HepG2 (cell line): ENCODE results near the gene FMO1. TPM values are rescaled to one million over a fixed set of nuclear protein-coding genes. Genes with fewer than 3 reads are reported as not detected.

Experiments
- ATAC-seq: fragments of 200-7000 bp; cut with Tn5 transposase; 3 replicates; pipeline ENCODE4 v1.9.1; 2020; ENCODE audit warnings: mild to moderate bottlenecking, moderate library complexity
- BruUV-seq: library from RNA; stranded (reverse); fragments of 400-500 nt; replicated peaks from 2 replicates; lab custom pipeline; 2021; lab: Mats Ljungman, UMichigan
- CTCF ChIA-PET: fragments of 300-600 bp; formaldehyde crosslinking; extraction: SDS; loops from one replicate; lab custom pipeline; 2021; ENCODE audit warnings: low total read pairs, inconsistent platforms, low intra/inter-chr PET ratio; lab: Yijun Ruan, JAX
- POLR2A ChIA-PET: fragments of 350-600 bp; sonication (Branson Sonifier 250); formaldehyde crosslinking; loops from one replicate; lab custom pipeline; 2020; ENCODE audit warnings: antibody characterized with exemption, inconsistent platforms; lab: Yijun Ruan, JAX
- DNase-seq: peaks from one replicate; pipeline ENCODE4 v3.0.0-alpha.2; 2015; ENCODE audit warnings: low spot score
- FAIRE-seq: peaks from 3 replicates; lab custom pipeline; 2011; peaks lifted over from hg19 to GRCh38; lab: Jason Lieb, UNC
- H2AFZ ChIP-seq: one replicate; pipeline ENCODE4 v1.6.1; 2011; ENCODE audit warnings: low read length, inconsistent platforms
- H3K27ac ChIP-seq: fragments of 300-600 bp; 3 replicates; pipeline ENCODE4 v1.8.0; 2011; ENCODE audit warnings: mixed run types, mild to moderate bottlenecking, mixed read lengths, low read length, inconsistent platforms; ENCODE audit not compliant: insufficient read depth; ENCODE audit errors: extremely low read length
- H3K27me3 ChIP-seq, 2 experiments: fragments of 200-600 bp in 1 of 2; 2 replicates in 1 of 2; 3 replicates in 1 of 2; pipeline versions ENCODE4 v1.6.0 to v1.8.0; 2011; ENCODE audit warnings: low read length in 2 of 2, mild to moderate bottlenecking in 2 of 2, moderate library complexity in 2 of 2, inconsistent platforms in 1 of 2; ENCODE audit not compliant: insufficient read depth in 2 of 2, control insufficient read depth in 1 of 2
- H3K36me3 ChIP-seq, 2 experiments: fragments of 200-600 bp in 1 of 2; replicated peaks in 1 of 2; 2 replicates in 1 of 2; 3 replicates in 1 of 2; pipeline versions ENCODE4 v1.5.1 to v1.8.0; 2011; ENCODE audit warnings: low read length in 2 of 2, inconsistent platforms in 1 of 2; ENCODE audit not compliant: insufficient read depth in 2 of 2, control insufficient read depth in 1 of 2
- H3K4me1 ChIP-seq: 2 replicates; pipeline ENCODE4 v1.5.1; 2012; ENCODE audit warnings: low read length, inconsistent platforms; ENCODE audit not compliant: insufficient read depth
- H3K4me2 ChIP-seq: 2 replicates; pipeline ENCODE4 v1.6.0; 2011; ENCODE audit warnings: low read depth, low read length, inconsistent platforms
- H3K4me3 ChIP-seq, 3 experiments: fragments of 200-600 bp in 1 of 3; sonication (generic), shearing (Covaris generic) in 1 of 3; replicated peaks in 1 of 3; 2 replicates each; pipeline ENCODE4 v1.5.1; 2011 to 2016; ENCODE audit warnings: low read length in 3 of 3, inconsistent platforms in 2 of 3, low read depth in 2 of 3, mild to moderate bottlenecking in 2 of 3, control low read depth in 1 of 3, mixed read lengths in 1 of 3; ENCODE audit not compliant: insufficient read depth in 1 of 3
- H3K79me2 ChIP-seq: one replicate; pipeline ENCODE4 v1.6.1; 2011; ENCODE audit warnings: low read length, inconsistent platforms; ENCODE audit not compliant: insufficient read depth
- H3K9ac ChIP-seq: 2 replicates; pipeline ENCODE4 v1.6.0; 2011; ENCODE audit warnings: mild to moderate bottlenecking, low read depth, low read length, inconsistent platforms; ENCODE audit not compliant: insufficient read depth
- H3K9me3 ChIP-seq: 2 replicates; pipeline ENCODE4 v1.5.1; 2012; ENCODE audit warnings: mild to moderate bottlenecking, low read length
- H4K20me1 ChIP-seq: 2 replicates; pipeline ENCODE4 v1.6.0; 2011; ENCODE audit warnings: inconsistent platforms, mild to moderate bottlenecking, low read length, moderate library complexity; ENCODE audit not compliant: insufficient read depth
- ARHGAP35 ChIP-seq: sonication (generic); formaldehyde crosslinking; IDR thresholded peaks from 2 replicates; pipeline ENCODE4 v1.9.0; 2022; ENCODE audit warnings: mild to moderate bottlenecking, inconsistent platforms, moderate library complexity, missing genetic modification reagents, borderline replicate concordance
- DMAP1 ChIP-seq: IDR thresholded peaks from 2 replicates; pipeline ENCODE4 v1.6.1; 2016
- ELF3 ChIP-seq: IDR thresholded peaks from 2 replicates; pipeline ENCODE4 v1.6.1; 2016; ENCODE audit warnings: missing genetic modification reagents, missing compliant biosample characterization
- GTF3A ChIP-seq: sonication (generic); formaldehyde crosslinking; conservative IDR thresholded peaks from 2 replicates; pipeline ENCODE4 v1.4.0; 2020; ENCODE audit warnings: mild to moderate bottlenecking, missing genetic modification reagents
- KDM4B ChIP-seq: sonication (generic); formaldehyde crosslinking; IDR thresholded peaks from 2 replicates; pipeline ENCODE4 v1.4.0; 2020; ENCODE audit warnings: missing genetic modification reagents
- MTF2 ChIP-seq: sonication (generic); formaldehyde crosslinking; IDR thresholded peaks from 2 replicates; pipeline ENCODE4 v1.5.0; 2020; ENCODE audit warnings: missing genetic modification reagents, borderline replicate concordance
- NR2F1 ChIP-seq, 2 experiments: fragments of 450-650 bp in 1 of 2; formaldehyde crosslinking in 1 of 2; IDR thresholded peaks; 2 replicates each; pipeline versions ENCODE4 v1.5.0 to v1.6.1; 2016 to 2020; ENCODE audit warnings: mild to moderate bottlenecking in 1 of 2, missing compliant biosample characterization in 1 of 2, missing genetic modification reagents in 1 of 2, moderate library complexity in 1 of 2
- PHF8 ChIP-seq: sonication (generic); formaldehyde crosslinking; IDR thresholded peaks from 2 replicates; pipeline ENCODE4 v1.5.0; 2020; ENCODE audit warnings: missing genetic modification reagents
- RAD51 ChIP-seq: fragments of 450-650 bp; IDR thresholded peaks from 2 replicates; pipeline ENCODE4 v1.6.1; 2016; ENCODE audit warnings: borderline replicate concordance
- REXO4 ChIP-seq: sonication (generic); formaldehyde crosslinking; IDR thresholded peaks from 2 replicates; pipeline ENCODE4 v1.8.0; 2022; ENCODE audit warnings: missing genetic modification reagents, mild to moderate bottlenecking, borderline replicate concordance
- RFX1 ChIP-seq: fragments of 450-650 bp; IDR thresholded peaks from 2 replicates; pipeline ENCODE4 v1.6.1; 2017
- SRSF4 ChIP-seq: fragments of 200-400 bp; formaldehyde crosslinking; IDR thresholded peaks from one replicate; pipeline ENCODE4 v1.6.1; 2018; ENCODE audit warnings: mild to moderate bottlenecking, low read depth, low read length, moderate library complexity; ENCODE audit not compliant: poor library complexity, severe bottlenecking
- ZBTB37 ChIP-seq: sonication (generic); formaldehyde crosslinking; IDR thresholded peaks from 2 replicates; pipeline ENCODE4 v1.4.0; 2020; ENCODE audit warnings: mild to moderate bottlenecking, missing genetic modification reagents
- ZNF143 ChIP-seq: sonication (generic); formaldehyde crosslinking; IDR thresholded peaks from 2 replicates; pipeline ENCODE4 v1.4.0; 2020; ENCODE audit warnings: missing genetic modification reagents
- WGBS: methylation state at CpG from one replicate; pipeline ENCODE4 v1.1.6; 2017; ENCODE audit warnings: low lambda C conversion rate; 5-methylcytosine and 5-hydroxymethylcytosine counted together
- in situ Hi-C: cut with HindIII; loops from 2 replicates; pipeline ENCODE4 v1.10.0; 2017; ENCODE audit warnings: low pct_unique_long_range_greater_than_20kb; ENCODE audit not compliant: extremely low pct_ligation_motif_present
- intact Hi-C: fragments of 100-400 bp; cut with micrococcal nuclease; formaldehyde crosslinking; loops from one replicate; pipeline ENCODE4 v1.10.0; 2022; ENCODE audit not compliant: unreplicated experiment
- polyA plus RNA-seq, 8 experiments: library from polyadenylated mRNA; depleted of rRNA in 3 of 8; stranded (reverse) in 7 of 8; unstranded in 1 of 8; fragments of >200 nt; fragmentation: Illumina TruSeq in 4 of 8; extraction: Trizol in 4 of 8; gene quantifications; 2 replicates each; pipeline versions ENCODE4 v1.2.1 to v1.2.3, GENCODE V29; 2011 to 2016; ENCODE audit warnings: low read depth in 4 of 8, missing spikeins in 1 of 8, mixed read lengths in 1 of 8; ENCODE audit not compliant: insufficient read depth in 1 of 8
- total RNA-seq, 5 experiments: library from RNA; depleted of rRNA; stranded (reverse); fragments of >200 nt; fragmentation: Illumina TruSeq; extraction: Trizol; gene quantifications; 2 replicates each; pipeline ENCODE4 v1.2.3, GENCODE V29; 2016; ENCODE audit warnings: low read depth in 1 of 5

Gene FMO1
- total and polyA plus RNA-seq, 2 of the 13 experiments (the other 11 are each of a cell fraction or from before 2014, with no cell fraction given) = not detected

GRCh38 chr1:171221665-171222591 lies 26.4 kb upstream of the FMO1 start:
- TF ChIP-seq DMAP1 (CRISPR knock-in tag) (no peak), SRSF4 (no peak), ARHGAP35 (CRISPR knock-in tag) (no peak), RFX1 (no peak)

GRCh38 chr1:171222936-171223335 lies 25.4 kb upstream of the FMO1 start:
- 26% methylated on average over 4 of the region's 5 CpGs for WGBS
- FAIRE-seq (no peak), ATAC-seq (no peak), DNase-seq (no peak)
- ChIA-PET CTCF (no interaction called here), POLR2A (no interaction called here)
- H2AFZ ChIP-seq = no peak overlapping the region
- TF ChIP-seq PHF8 (no peak), GTF3A (CRISPR knock-in tag) (no peak), RAD51 (no peak), REXO4 (CRISPR knock-in tag) (no peak), MTF2 (CRISPR knock-in tag) (no peak), NR2F1 (CRISPR knock-in tag; IDR thresholded peaks at IDR 0.05) (no peak), ELF3 (CRISPR knock-in tag) (no peak), ZNF143 (CRISPR knock-in tag) (no peak), ZBTB37 (CRISPR knock-in tag) (no peak), KDM4B (no peak)
- no peaks in the 10 kb centered on the region for H4K20me1 ChIP-seq
- no peaks in the 10 kb centered on the region for H3K9me3 ChIP-seq
- intact Hi-C loops (no loop called here), in situ Hi-C loops (no loop called here)
- no peak overlapping the region for H3K9ac ChIP-seq
- no TSS peak for BruUV-seq
- no peaks in the 10 kb centered on the region for H3K36me3 ChIP-seq
- no peak overlapping the region for H3K4me3 ChIP-seq
- no peak overlapping the region for H3K4me2 ChIP-seq
- H3K27ac ChIP-seq = no peak overlapping the region
- H3K27me3 ChIP-seq = no peaks in the 10 kb centered on the region
- no peaks in the 10 kb centered on the region for H3K79me2 ChIP-seq
- no peaks in the 10 kb centered on the region for H3K4me1 ChIP-seq

More at GRCh38 chr1:171221665-171222591, 26.4 kb upstream of the FMO1 start:
- no peak for DNase-seq
- Histone ChIP-seq H3K79me2 (no peaks in the 10 kb centered on the region), H2AFZ (no peak overlapping the region), H3K36me3 (no peaks in the 10 kb centered on the region), H4K20me1 (no peaks in the 10 kb centered on the region), H3K27me3 (no peaks in the 10 kb centered on the region), H3K4me3 (no peak overlapping the region), H3K9me3 (no peaks in the 10 kb centered on the region), H3K9ac (no peak overlapping the region), H3K27ac (no peak overlapping the region), H3K4me1 (no peaks in the 10 kb centered on the region), H3K4me2 (no peak overlapping the region)
- ChIA-PET POLR2A (no interaction called here), CTCF (no interaction called here)
- no peak for ATAC-seq
- WGBS = 11% methylated on average over 5 of the region's 5 CpGs
- in situ Hi-C loops (no loop called here), intact Hi-C loops (no loop called here)
- no peak for FAIRE-seq
- no TSS peak for BruUV-seq
